ENCODE data around the gene VGLL4.

- TF ChIP-seq CTCF (IDR thresholded peaks at IDR 0.05) (no peak), EZH2 (IDR thresholded peaks at IDR 0.05; ENCODE audit: borderline replicate concordance, insufficient read depth, low read depth, low read length, poor library complexity, severe bottlenecking) (no peak)
These were observed 55.4 kb downstream of the VGLL4 start for GRCh38 chr3:11588338-11588737.

All from B cell (primary cell).